ENCODE measurements around the gene WFDC12.

Gene WFDC12

DNA sequence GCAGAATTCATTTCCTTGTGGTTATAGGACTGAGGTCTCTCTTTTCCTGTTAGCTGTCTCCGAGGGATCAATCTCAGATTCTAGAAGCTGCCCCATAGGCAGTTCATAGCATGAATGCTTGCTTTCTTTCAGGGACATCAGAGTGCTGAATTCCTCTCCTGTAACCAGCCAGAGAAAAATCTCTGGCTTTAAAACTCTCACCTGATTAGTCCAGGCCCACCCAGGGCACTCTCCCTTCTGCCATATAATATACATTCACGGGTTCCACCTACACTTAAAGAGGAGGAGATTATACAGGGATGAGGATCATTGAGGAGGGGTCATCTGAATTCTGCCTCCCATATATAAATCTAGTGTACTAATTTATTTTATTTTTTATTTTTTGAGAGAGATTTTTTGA lies 21.2 kb downstream of the WFDC12 start:
- in situ Hi-C loops (cut with MboI; ENCODE audit: low pct_unique_long_range_greater_than_20kb, low sequenced_read_pairs, unreplicated experiment), result no loop called here
- DNase-seq (ENCODE audit: low spot score), result no peak
- TF ChIP-seq, protein P1, sequence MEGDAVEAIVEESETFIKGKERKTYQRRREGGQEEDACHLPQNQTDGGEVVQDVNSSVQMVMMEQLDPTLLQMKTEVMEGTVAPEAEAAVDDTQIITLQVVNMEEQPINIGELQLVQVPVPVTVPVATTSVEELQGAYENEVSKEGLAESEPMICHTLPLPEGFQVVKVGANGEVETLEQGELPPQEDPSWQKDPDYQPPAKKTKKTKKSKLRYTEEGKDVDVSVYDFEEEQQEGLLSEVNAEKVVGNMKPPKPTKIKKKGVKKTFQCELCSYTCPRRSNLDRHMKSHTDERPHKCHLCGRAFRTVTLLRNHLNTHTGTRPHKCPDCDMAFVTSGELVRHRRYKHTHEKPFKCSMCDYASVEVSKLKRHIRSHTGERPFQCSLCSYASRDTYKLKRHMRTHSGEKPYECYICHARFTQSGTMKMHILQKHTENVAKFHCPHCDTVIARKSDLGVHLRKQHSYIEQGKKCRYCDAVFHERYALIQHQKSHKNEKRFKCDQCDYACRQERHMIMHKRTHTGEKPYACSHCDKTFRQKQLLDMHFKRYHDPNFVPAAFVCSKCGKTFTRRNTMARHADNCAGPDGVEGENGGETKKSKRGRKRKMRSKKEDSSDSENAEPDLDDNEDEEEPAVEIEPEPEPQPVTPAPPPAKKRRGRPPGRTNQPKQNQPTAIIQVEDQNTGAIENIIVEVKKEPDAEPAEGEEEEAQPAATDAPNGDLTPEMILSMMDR (IDR thresholded peaks at IDR 0.05; ENCODE audit: extremely low read depth, insufficient read depth, missing control alignments), result no peak

DNA sequence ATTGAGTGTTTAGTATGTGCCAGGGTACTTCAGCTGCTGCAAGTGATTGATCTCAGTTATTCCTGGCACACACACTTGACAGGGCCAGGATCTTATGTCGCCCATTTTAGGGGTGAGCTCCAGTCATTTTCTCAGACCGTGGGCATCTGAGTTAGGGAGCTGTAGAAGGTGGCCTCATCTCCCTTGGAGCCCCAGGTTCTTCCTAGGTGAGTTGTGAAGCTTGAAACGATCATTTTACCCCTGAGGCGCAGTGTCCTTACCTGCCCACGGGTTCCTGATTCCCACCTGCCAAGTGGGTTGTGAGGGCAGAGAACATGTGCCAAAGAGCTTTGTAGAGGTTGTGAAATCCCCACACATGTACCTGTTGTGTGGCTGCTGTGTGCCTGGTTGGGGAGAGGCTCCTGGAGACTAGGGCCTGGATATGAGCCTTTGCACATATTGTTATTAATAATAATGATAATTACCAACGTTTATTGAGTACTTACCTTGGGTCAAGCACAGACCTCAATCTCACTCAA lies 22.9 kb downstream of the WFDC12 start:
- TF ChIP-seq, protein P1 (IDR thresholded peaks at IDR 0.05; ENCODE audit: extremely low read depth, insufficient read depth, missing control alignments), result no peak
- in situ Hi-C loops (cut with MboI; ENCODE audit: low pct_unique_long_range_greater_than_20kb, low sequenced_read_pairs, unreplicated experiment), result no loop called here
- no peak for DNase-seq (ENCODE audit: low spot score)

DNA sequence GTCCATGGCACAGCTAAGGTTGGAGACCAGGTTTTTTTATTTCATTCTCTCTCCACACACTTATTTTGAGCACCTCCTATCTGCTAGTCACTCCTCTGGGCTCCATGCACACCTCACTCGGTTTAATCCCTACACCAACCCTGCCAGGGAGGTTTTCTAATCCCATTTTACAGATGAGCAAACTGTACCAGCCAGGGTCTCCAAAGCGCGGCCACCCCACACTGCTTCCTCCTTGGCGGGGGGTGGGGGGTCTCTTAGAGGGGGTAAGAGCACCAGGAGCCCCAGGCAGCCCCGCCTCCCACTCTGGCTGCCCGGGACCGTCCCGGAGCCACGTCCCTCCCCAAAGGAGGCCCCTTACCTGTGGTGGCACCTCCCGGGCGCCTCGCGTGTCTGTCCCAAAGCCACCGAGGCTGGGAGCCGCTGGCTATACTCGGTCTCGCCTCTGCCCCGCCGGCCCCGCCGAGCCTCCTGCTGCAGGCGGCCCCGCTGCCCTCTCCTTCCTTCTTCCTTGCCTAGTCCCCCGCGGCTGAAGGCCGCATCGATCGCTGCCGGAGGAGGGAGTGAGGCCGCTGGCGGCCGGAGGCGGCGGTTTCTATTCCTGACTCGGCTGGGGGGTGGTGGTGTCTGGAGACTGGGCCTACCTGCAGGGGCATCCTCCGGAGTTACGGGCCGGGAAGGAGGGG lies 23.6 kb downstream of the WFDC12 start, which contains the start of gene KCNS1:
KCNS1 (minus strand) TSS at position 565 of the 683 bp plus-strand sequence. CDS start 1,891 bp downstream, outside the sequence.
- in situ Hi-C loops (cut with MboI; ENCODE audit: low pct_unique_long_range_greater_than_20kb, low sequenced_read_pairs, unreplicated experiment), result no loop called here
- DNase-seq (ENCODE audit: low spot score), result peak; percentile 46

DNA sequence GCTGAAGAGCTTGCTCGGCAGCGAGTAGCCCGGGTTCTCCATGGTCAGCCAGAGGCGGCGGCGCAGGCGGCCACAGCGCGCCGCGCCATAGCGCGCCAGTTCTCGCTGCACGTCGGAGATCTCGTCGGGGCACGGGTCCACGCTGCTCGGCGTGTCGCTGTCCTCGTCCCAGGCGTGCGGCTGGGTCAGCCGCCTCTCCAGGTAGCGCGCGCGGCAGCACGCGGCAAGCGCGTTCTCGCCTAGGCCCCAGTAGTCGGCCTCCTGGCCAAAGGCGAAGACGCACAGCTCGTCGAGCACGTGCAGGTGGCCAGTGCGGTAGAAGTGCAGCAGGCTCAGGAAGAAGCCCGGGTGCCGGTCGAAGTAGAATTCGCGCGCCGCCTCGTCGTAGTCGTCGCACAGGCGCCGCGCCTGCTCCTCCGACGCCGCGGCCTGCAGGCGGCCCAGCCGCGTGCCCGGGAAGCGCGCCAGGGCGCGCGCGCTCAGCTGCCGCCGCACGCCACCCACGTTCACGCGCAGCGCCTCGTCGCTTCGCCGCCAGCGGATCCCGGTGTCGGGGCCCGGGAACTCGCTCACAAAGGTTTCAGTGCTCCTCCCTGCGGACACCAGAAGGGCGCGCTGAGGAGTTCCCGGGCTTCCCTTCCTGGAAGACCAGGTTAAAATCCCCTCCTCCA lies 26.0 kb downstream of the WFDC12 start:
- TF ChIP-seq, protein P1 (IDR thresholded peaks at IDR 0.05; ENCODE audit: extremely low read depth, insufficient read depth, missing control alignments), result no peak
- in situ Hi-C loops (cut with MboI; ENCODE audit: low pct_unique_long_range_greater_than_20kb, low sequenced_read_pairs, unreplicated experiment), result no loop called here
- peak; percentile 47 for DNase-seq (ENCODE audit: low spot score)

More for the DNA sequence above, 23.6 kb downstream of the WFDC12 start, which contains the start of gene KCNS1:
- TF ChIP-seq, protein P1 (IDR thresholded peaks at IDR 0.05; ENCODE audit: extremely low read depth, insufficient read depth, missing control alignments), result no peak

DNA sequence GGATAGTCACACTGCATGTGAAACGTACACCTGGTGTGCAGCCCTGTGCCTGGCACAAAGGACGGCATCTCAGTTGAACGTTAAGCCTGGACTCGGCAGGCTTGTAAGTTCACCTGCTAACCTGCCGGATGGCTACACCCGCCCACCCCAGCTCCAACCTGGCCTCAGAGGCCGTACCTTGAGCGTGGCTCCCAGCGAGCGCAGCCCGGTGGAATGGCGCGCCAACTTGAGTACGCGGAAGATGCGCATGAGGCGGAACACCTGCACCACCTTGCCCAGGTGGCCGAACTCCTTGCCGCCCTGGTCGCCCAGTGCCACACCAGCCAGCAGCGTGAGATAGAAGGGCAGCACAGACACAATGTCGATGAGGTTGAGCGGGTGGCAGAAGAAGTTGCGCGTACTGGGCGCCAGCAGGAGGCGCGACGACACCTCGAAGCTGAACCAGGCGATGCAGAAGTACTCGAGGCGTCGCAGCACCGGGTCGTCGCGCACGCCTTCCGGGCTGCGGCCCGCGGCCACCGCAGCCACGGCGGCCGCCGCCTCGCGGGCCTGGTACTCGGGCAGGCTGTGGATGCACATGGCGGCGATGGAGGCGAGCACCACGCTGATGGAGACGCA lies 26.7 kb downstream of the WFDC12 start:
- TF ChIP-seq, protein P1 (IDR thresholded peaks at IDR 0.05; ENCODE audit: extremely low read depth, insufficient read depth, missing control alignments), result peak; percentile 75
- in situ Hi-C loops (cut with MboI; ENCODE audit: low pct_unique_long_range_greater_than_20kb, low sequenced_read_pairs, unreplicated experiment), result no loop called here
- peak; percentile 77 for DNase-seq (ENCODE audit: low spot score)

DNA sequence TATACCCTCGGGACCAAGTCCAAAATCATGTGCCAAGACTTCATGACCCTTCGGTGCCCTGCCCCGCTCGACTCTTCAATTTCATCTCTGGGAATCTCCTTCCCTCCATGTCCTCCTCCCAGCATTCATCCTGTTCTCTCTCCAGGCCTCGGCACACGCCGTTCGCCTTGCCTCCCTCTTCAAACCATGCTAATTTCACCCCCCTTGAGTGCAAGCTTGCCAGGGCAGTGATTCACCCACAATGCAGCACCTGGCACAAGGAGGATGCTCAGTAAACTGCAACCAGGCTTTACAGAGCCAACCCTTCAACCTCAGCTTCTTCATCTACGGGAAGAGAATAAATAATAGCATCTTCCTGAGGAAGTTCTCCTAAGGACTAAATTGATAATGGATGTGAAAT lies 27.5 kb downstream of the WFDC12 start:
- TF ChIP-seq, protein P1 (IDR thresholded peaks at IDR 0.05; ENCODE audit: extremely low read depth, insufficient read depth, missing control alignments), result no peak
- in situ Hi-C loops (cut with MboI; ENCODE audit: low pct_unique_long_range_greater_than_20kb, low sequenced_read_pairs, unreplicated experiment), result no loop called here
- DNase-seq (ENCODE audit: low spot score), result no peak

All from GM13977 (cell line).